Liver (tissue), 3 donors: ENCODE results near the gene DOCK10.

Experiments used
- CTCF ChIP-seq: fragments of 150-350 bp; IDR thresholded peaks from 2 replicates; pipeline ENCODE4 v1.5.1; 2017; ENCODE audit warnings: improper control_type of control experiment, low read depth, low read length; ENCODE audit not compliant: missing input control
- GABPA ChIP-seq, 2 donors: IDR thresholded peaks in 1 of 2; conservative IDR thresholded peaks in 1 of 2; 2 replicates each; pipeline ENCODE4 v1.6.1; 2016; ENCODE audit warnings: antibody characterized with exemption in 2 of 2, mild to moderate bottlenecking in 1 of 2, moderate library complexity in 1 of 2
- JUND ChIP-seq, 2 donors: IDR thresholded peaks; 2 replicates each; pipeline ENCODE4 v1.6.1; 2016; ENCODE audit warnings: antibody characterized with exemption in 2 of 2
- RAD21 ChIP-seq, 2 donors: IDR thresholded peaks; 2 replicates each; pipeline ENCODE4 v1.6.1; 2016; ENCODE audit warnings: antibody characterized with exemption in 2 of 2, mild to moderate bottlenecking in 2 of 2
- REST ChIP-seq: IDR thresholded peaks from 2 replicates; pipeline ENCODE4 v1.6.1; 2016; ENCODE audit warnings: antibody characterized with exemption, mild to moderate bottlenecking
- RXRA ChIP-seq, 2 donors: IDR thresholded peaks; 2 replicates each; pipeline ENCODE4 v1.6.1; 2017 to 2018; ENCODE audit warnings: antibody characterized with exemption in 2 of 2, mild to moderate bottlenecking in 1 of 2
- TF ChIP-seq, protein P1 (sequence below): IDR thresholded peaks from 2 replicates; pipeline ENCODE4 v1.6.1; 2016; ENCODE audit warnings: antibody characterized with exemption
- TF ChIP-seq, protein P2 (sequence below): IDR thresholded peaks from 2 replicates; pipeline ENCODE4 v1.6.1; 2016; ENCODE audit warnings: antibody characterized with exemption
- donor health status: healthy.
- donor health status: healthy.

- TF ChIP-seq GABPA (IDR thresholded peaks at IDR 0.05 in 1 of 2, conservative IDR thresholded peaks at IDR 0.05 in 1 of 2), result no peak
- TF ChIP-seq CTCF, result no peak
- TF ChIP-seq RAD21 (IDR thresholded peaks at IDR 0.05), result no peak
- TF ChIP-seq, protein P1, sequence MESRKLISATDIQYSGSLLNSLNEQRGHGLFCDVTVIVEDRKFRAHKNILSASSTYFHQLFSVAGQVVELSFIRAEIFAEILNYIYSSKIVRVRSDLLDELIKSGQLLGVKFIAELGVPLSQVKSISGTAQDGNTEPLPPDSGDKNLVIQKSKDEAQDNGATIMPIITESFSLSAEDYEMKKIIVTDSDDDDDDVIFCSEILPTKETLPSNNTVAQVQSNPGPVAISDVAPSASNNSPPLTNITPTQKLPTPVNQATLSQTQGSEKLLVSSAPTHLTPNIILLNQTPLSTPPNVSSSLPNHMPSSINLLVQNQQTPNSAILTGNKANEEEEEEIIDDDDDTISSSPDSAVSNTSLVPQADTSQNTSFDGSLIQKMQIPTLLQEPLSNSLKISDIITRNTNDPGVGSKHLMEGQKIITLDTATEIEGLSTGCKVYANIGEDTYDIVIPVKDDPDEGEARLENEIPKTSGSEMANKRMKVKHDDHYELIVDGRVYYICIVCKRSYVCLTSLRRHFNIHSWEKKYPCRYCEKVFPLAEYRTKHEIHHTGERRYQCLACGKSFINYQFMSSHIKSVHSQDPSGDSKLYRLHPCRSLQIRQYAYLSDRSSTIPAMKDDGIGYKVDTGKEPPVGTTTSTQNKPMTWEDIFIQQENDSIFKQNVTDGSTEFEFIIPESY, result no peak
- TF ChIP-seq, protein P2, sequence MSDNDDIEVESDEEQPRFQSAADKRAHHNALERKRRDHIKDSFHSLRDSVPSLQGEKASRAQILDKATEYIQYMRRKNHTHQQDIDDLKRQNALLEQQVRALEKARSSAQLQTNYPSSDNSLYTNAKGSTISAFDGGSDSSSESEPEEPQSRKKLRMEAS, result no peak
- TF ChIP-seq JUND (IDR thresholded peaks at IDR 0.05), result no peak
- no peak for TF ChIP-seq RXRA (IDR thresholded peaks at IDR 0.05)
- TF ChIP-seq REST, result no peak
Observed at GRCh38 chr2:224958873-224959272, 83.4 kb downstream of the DOCK10 start.
